Measurements from ENCODE around the gene KDR.

- TF ChIP-seq CTCF (IDR thresholded peaks at IDR 0.05) (no peak), EP300 (IDR thresholded peaks at IDR 0.05; ENCODE audit: low read depth) (no peak)
These were observed 38.1 kb downstream of the KDR start for GRCh38 chr4:55087009-55087912.

Measured in transverse colon (tissue), 3 donors.